HG02870 (cell line): ENCODE results near the gene CCNF.
"Not testable (repeated sequence)": the region's sequence is repeated elsewhere in the genome, so short reads cannot be mapped to it uniquely, and the experiment has no call there.

Experiments
- ATAC-seq: cut with Tn5 transposase; IDR thresholded peaks from one replicate; pipeline ENCODE4 v1.9.1; 2021; ENCODE audit warnings: mild to moderate bottlenecking, moderate library complexity; ENCODE audit not compliant: unreplicated experiment

The CCNF gene, protein sequence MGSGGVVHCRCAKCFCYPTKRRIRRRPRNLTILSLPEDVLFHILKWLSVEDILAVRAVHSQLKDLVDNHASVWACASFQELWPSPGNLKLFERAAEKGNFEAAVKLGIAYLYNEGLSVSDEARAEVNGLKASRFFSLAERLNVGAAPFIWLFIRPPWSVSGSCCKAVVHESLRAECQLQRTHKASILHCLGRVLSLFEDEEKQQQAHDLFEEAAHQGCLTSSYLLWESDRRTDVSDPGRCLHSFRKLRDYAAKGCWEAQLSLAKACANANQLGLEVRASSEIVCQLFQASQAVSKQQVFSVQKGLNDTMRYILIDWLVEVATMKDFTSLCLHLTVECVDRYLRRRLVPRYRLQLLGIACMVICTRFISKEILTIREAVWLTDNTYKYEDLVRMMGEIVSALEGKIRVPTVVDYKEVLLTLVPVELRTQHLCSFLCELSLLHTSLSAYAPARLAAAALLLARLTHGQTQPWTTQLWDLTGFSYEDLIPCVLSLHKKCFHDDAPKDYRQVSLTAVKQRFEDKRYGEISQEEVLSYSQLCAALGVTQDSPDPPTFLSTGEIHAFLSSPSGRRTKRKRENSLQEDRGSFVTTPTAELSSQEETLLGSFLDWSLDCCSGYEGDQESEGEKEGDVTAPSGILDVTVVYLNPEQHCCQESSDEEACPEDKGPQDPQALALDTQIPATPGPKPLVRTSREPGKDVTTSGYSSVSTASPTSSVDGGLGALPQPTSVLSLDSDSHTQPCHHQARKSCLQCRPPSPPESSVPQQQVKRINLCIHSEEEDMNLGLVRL

DNA sequence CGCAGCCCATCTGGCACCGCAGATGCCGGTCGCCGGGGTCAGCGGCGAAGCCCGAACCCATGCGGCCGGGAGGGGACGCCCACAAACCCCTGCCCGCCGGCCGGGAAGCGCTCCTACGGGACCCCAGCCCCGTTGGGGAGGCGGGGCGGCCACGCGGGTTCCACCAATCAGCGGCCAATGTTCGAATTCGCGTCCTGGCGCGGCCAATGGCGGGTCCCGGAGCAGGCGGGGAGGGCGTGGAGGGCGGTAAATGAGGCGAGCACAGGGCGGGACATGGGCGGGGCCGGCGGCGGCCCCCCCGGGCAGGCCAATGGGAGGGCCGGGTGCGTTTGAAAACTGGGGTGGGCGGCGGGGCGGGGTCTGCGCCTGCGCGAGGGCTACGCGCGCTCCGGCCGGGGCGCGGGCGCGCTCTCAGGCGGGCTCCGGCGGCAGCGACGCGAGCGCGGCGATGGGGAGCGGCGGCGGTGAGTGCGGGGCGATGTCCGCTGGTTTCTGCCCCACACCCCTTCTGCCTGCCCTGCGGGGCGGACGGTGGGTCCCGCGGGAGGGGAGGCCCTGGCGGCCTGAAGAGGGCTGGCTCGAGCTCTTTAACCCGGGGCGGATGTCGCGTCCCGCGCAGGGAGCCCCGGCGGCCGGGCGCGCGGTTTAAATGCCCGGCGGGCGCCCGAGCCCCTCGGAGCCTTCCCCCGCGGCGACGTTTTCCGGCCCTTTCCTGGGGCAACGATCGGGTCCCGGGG is at the start of gene CCNF:
CCNF (plus strand) TSS at position 414 of the 737 bp plus-strand sequence; CDS start at position 449, 35 bp downstream.
- ATAC-seq: peak; percentile 86

DNA sequence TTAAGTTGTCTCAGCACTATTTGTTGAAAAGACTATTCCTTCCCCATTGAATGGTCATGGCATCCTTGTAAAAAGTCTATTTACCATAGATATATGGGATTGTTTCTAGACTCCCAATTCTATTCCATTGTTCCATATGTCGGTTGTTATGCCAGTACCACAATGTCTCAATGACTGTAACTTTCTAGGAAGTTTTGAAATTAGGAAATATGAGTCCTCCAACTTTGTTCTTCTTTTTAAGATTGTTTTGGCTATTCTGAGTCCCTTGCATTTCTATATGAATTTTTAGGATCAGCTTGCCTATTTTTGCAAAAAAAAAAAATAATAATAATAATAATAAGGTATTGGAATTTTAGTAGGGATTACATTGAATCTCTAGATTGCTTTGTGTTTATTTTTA is 45.7 kb upstream of the CCNF start:
- ATAC-seq: no peak

DNA sequence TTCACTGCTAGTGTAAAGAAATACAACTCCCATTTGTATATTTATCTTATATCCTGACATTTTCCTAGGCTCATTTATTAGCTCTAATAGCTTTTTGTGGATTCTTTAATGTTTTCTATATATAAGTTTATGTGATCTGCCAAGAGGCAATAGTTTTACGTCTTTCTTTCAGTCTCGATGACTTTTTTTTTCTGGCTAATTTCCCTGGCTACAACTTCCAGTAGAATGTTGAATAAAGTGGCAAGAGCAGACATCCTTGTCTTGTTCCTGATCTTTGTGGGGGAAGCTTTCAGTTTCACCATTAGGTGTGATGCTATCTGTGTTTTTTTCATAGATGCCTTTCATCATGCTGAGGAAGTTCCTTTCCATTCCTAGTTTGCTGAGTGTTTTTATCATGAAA is 44.8 kb upstream of the CCNF start:
- no peak for ATAC-seq

DNA sequence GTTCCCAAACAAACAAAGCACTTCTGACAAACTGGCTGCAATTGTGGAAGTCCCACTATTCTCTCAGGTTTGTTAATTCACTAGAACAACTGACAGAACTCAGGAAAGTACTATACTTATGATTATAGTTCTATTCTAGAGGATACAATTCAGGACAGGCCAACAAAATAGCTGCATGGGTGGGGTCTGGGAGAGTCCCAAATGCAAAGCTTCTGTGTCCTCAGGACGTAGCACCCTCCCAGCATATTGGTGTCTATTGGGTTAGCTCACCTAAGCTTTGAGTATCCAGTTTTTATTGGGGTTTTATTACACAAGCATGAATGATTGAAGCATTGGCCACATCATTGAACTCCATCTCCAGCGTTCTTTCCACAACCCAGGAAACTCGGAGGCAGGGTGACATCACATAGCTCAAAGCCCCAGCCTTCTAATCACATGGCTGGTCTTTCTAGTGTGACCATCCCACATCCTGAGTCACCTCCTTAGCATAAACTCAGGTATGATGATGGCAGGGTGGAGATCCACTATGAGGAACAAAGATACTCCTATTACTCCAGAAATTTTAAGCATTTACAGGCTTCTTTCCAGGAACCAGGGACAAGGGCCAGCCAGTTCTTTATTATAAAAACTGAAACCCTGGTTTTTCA is 43.9 kb upstream of the CCNF start:
- no peak for ATAC-seq

DNA sequence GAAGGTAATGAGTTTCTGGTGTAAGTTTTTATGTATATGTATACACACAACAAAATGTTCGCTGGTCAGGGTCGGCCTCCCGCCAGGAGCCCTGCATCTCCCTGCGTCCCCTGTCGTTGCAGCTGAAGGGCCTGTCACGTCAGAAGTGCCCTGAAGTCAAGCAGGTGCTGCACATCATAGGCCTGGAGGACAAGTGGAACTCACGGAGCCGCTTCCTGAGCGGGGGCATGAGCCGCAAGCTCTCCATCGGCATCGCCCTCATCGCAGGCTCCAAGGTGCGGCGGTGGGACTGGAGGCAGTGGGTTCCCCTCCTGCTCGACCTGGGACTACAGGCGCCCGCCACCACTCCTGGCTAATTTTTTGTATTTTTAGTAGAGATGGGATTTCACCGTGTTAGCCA is 43.3 kb upstream of the CCNF start:
- ATAC-seq: not testable (repeated sequence)

DNA sequence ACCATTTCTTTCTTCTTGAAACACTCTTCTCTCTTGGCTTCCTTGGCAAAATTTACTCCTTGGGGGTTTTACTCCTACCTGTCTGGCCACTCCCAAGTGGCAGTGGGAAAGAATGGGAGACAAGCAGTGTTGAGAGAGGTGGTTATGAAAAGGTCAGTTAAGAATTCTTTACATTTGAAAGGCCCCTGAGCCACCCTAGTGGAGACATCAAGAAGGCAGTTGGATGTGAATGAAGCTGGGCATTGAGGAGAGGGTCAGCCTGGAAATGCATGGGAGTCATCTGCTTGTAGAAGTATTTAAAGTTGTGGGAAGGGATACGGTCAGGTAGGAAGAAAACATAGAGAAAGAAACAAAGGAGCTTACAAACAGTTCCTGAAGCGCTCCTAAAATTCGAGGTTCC is 42.3 kb upstream of the CCNF start:
- no peak for ATAC-seq

DNA sequence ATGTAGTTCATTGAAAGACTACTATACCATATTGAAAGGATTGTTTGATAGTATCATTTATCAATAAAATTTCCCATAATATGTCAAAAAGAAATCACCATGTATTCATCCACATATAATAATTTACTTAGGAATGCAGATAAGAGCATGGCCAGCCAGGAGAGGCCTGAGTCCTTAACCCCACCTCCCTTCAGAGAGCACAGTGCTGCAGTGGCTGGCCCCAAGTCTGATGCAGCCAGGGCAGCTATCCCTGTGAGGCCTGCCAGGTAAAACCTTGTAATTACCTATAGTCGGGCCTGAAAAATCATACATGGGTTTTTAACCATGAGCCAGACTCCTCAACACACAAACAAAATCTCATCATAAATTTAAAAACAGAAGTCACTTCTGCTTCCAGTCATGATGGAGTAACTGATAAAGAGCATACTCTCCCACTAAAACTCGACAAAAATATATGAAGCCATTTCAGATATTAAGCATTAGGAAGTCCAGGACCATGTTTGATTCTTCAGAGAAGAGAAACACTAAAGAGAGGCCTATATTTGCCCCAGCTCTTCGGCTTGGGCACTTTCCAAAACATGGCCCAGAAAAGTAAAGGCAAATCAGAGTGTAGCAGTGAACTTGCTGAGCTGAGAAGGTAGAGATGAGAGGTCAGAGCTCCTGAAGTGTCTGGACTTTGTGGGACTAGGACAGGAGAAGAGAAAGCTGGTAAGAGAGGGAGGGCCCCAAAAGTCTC is 40.9 kb upstream of the CCNF start:
- ATAC-seq: no peak

DNA sequence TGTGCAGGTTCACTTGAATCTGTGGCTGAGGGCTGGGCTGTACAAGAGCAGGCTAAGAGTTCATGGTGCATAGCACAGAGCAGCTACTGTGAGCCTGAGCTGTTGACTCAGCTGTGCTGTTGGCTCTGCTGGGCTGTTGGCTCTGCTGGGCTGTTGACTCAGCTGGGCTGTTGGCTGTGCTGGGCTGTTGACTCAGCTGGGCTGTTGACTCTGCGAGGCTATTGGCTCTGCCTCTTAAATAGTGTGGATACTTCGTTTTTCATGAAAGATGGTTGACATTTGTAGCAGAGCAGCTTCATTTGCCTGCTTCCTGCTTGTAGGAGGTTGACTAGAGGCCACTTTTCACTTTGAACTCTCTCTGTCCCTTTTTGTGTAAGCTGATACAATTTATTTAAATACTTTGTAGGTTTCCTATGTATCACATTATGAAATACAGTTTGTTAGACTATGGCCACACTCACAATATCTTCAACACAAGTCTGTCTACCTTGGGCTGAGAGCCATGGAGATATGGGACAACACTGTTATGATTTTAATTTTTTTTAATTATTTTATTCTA is 40.3 kb upstream of the CCNF start:
- no peak for ATAC-seq

DNA sequence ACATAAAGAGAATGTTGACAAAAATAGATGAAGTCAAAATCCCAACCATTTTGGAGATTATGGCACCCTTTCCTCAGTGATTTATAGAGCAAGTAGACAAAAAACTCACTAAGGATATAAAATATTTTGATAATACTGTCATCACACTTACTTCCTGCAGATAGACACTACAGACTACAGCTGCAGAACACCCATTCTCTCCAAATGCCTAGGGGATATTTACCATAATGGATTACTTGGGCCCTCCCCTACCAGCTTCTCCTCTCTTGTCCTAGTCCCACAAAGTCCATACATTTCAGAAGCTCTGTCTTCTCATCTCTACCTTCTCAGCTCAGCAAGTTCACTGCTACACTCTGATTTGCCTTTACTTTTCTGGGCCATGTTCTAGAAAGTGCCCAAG is 37.2 kb upstream of the CCNF start:
- ATAC-seq: no peak

DNA sequence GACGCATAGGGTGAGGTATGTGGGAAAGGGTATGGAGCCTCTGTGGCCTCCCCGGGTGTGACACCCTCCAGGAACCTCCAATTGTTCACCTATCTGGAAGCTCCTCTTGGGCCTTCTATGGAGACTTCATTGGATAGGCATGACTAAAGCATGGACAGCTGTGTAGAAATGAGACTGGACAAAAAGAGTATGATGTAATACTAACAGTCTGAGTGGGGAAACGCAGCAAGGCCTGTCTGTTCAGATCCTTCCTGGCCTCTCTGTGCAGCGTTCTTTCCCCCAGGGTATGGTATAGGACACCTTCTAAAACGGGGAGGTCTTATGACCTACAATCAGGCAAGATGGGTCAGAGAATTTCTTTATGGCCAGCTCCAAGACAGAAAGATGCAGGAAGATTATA is 30.7 kb upstream of the CCNF start:
- no peak for ATAC-seq

DNA sequence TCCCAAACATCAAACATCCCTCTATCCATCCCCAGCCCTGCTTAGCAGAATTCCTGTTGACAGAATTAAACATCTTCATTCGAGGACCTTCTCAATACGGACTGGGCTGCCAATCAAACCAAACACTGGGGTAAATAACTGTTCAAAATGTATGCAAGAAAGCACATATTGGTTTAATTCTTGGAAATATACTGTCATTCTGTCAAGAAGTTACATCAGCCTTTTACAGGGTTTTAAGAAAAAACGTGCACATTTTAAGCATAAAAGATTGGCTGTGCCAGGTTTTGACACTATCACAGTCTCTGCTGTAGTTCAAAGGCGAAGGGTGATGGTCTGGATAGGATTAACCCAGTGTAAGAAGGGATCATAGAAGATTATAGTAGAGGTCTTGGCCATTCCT is 25.1 kb upstream of the CCNF start:
- no peak for ATAC-seq

DNA sequence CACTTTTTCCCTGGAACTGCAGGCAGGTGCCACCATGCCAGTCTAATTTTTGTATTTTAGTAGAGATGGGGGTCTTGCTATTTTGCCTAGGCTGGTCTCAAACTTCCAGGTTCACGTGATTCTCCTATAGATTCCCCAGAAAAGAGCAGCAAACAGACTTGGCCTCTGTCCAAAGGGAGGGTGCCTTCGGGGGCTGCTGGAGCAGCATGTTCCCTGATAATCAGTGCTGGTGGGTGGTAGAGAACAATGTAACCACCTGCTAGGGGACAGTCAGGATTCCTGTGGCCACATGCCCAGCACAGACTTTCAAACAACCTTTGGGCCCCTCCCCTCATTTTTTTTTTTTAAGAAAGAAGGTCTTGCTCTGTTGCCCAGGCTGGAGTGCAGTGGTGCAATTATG is 14.2 kb upstream of the CCNF start:
- no peak for ATAC-seq

DNA sequence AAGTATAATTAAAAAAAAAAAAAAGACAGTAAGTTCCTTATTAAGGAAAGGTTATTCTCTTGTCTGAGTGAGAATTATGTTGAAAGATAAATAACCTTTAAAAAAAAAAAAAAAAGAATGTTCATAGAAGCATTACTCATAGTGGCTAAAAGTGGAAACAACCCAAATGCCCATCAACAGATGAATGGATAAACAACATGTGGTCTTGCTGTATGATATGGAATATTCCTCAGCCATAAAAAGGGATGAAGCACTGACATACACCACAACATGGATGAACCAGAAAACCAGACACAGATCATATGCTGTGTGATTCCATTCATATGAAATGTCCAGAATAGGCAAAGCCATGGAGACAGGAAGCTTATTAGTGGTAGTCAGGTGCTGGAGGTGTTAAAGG is 9.2 kb upstream of the CCNF start:
- ATAC-seq: no peak

DNA sequence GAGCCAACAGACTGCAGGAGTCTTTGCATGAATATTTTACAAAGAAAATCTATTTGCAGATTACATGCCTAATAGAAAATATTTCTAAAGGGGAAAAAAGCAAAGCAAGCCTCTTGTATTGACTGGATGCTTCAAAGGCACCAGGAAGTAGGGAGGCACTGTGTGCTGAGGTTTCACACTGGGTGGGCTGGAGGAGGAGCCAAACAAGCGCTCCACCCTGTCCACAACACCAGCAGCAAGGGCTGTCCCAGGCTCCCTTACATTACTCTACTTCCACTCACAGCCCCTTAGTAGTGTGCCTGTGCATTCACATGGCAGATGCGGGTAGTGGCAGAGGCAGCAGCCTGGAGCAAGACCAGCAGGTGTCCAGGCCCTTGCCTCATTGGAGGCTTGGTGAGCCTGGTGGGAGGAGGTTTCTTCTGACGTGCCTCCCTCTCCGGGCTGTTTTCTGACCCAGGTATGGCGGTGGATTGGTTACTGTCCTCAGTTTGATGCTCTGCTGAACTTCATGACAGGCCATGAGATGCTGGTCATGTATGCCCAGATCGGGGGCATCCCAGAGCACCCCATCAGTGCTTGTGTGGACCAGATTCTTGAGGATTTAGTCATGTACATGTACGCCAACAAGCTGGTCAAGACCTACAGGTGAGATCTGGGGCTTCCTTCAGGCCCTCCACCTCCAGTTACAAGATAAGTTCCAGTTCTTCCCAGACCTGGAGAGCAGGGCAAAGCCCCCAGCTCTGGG is 7.0 kb upstream of the CCNF start:
- ATAC-seq: no peak

DNA sequence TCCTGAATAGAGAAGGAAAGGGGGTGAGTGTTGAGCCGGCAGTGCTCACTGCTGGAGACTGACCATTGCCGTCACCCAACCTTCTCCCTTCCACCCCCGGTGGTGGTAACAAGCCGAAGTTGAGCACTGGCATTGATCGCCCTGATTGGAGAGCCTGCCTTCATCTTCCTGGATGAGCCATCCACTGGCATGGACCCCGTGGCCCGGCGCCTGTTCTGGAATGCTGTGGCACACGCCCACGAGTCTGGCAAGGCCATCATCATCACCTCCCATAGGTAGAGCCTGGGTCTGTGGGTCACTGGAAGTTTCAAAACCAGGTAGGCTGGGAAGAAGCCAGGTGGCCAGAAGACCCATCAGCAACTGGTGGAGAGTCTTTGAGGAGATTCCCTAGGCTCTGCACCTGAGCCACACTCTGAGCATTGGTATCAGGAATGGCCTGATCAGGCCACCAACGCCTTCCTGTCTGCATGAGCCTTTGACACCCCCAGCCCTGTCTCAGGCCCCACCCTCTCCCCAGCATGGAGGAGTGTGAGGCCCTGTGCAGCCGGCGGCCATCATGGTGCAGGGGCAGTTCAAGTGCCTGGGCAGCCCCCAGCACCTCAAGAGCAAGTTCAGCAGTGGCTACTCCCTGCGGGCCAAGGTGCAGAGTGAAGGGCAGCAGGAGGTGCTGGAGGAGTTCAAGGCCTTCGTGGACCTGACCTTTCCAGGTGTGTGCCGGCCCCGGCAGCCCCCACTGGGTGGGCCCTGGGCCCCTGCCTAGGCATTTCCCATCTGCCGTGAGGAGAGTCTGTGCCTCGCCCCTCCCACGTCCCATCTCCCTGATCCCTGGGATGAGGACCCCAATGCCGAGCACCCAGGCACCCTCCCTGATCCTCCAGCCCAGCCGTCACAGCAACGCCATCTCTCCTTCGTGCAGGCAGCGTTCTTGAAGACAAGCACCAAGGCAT is 4.9 kb upstream of the CCNF start:
- ATAC-seq: no peak

DNA sequence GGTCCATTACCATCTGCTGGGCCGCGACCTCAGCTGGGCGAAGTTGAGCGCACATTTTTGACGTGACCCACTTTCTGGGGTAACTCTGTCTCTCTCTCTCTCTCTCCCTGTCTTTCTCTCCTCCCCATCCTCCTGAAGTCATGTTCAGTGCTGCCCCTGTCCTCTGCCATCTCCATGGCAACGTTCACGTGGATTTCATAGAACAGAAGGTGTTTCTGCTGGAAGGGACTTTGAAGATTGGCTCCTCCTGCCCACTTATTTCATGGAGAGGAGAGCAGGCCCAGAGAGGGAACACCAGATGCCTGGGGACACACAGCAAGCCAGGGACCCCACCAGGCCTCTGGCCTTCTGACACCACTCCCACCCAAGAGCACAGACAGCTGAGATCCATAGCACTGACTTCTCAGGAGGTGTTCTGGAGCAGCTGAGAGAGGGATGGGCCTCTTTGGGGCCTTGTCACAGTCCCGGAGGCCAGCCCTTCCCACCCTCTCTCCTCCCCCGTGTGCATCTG is 4.2 kb upstream of the CCNF start:
- no peak for ATAC-seq

DNA sequence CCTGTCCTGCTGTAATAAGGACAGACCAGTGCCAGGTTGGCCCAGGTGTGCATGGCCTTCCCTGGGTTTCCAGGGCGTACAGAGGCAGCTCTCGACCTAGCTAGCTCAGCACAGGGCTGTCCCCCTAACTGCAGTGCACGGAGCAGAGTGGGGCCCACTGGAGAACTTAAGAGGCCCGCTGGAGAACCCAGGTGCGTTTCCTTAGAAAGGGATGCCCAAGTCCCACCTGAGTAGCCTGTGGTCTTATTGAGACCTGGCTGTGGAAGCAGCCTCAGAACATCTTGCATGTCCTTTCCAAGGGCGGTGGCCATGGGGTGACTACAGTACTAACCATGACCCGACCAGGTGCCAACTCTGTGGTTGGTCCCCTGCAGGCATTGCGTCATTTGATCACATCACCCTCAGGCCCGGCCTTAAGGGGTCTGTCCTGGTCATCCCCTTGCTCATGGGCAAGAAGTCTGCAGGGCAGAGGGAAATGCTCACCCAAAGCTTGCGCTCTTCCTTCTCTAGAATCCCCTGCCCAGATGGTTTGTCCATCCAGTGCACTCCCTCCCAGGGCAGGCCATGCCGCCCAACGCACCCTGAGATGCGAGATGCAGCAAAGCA is 3.3 kb upstream of the CCNF start:
- no peak for ATAC-seq

DNA sequence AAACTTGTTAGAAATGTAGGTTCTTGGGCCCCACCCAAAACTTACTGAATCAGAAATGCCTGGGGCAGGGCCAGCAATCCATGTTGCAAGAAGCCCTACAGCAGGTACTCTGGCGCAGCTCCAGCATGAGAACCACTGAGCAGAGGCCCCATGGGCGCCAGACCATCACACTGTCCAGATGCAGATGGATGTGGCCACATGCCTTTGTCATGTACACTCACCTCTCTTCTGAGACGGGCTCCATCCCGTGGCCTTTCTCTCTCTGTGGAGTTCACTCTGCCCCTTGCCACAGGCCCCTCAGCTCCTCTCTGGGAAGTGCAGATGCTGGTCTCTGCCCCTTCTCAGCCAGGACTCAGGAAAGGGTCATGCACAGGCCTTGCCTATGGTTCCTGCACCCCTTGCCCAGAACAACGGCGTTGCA is 2.3 kb upstream of the CCNF start:
- ATAC-seq: no peak
